Activated CD4-positive, alpha-beta T cell treated with anti-CD3 and anti-CD28 coated beads, Interleukin-2, amount 50 U/mL, for 16 hours (primary cell): Measurements from ENCODE around the gene SURF4.
"Not testable (repeated sequence)": the region's sequence is repeated elsewhere in the genome, so short reads cannot be mapped to it uniquely, and the experiment has no call there.

Experiments used
- DNase-seq: peaks from one replicate; pipeline ENCODE4 v3.0.0-alpha.2; 2020

Gene SURF4

GRCh38 chr9:133351526-133351907, 24.3 kb downstream of the SURF4 start:
- DNase-seq = no peak

- DNase-seq = peak; percentile 49
Observed at GRCh38 chr9:133349965-133350616, 25.8 kb downstream of the SURF4 start.

GRCh38 chr9:133348718-133349573, 26.9 kb downstream of the SURF4 start:
- no peak for DNase-seq

- DNase-seq = peak; percentile 96
Observed at GRCh38 chr9:133347985-133348717, 27.7 kb downstream of the SURF4 start, which contains the start of the genes MED22 and RPL7A. Gene MED22 (minus strand): TSS chr9:133348131. CDS start chr9:133346662, 1,469 bp downstream. Gene RPL7A (plus strand): TSS chr9:133348218. CDS start chr9:133348244, 26 bp downstream.

GRCh38 chr9:133347515-133347984, 28.3 kb downstream of the SURF4 start:
- DNase-seq = peak; percentile 53

GRCh38 chr9:133346021-133346785, 29.7 kb downstream of the SURF4 start:
- DNase-seq = no peak

- no peak for DNase-seq
Observed at GRCh38 chr9:133345596-133345995, 30.3 kb downstream of the SURF4 start.

GRCh38 chr9:133344979-133345378, 30.9 kb downstream of the SURF4 start:
- DNase-seq = no peak

- no peak for DNase-seq
Observed at GRCh38 chr9:133344071-133344470, 31.8 kb downstream of the SURF4 start.

GRCh38 chr9:133342570-133342969, 33.3 kb downstream of the SURF4 start:
- DNase-seq = no peak

GRCh38 chr9:133342069-133342406, 33.8 kb downstream of the SURF4 start:
- no peak for DNase-seq

GRCh38 chr9:133341369-133342068, 34.3 kb downstream of the SURF4 start:
- no peak for DNase-seq

- DNase-seq = no peak
Observed at GRCh38 chr9:133340916-133341315, 34.9 kb downstream of the SURF4 start.

- no peak for DNase-seq
Observed at GRCh38 chr9:133340256-133340655, 35.6 kb downstream of the SURF4 start.

GRCh38 chr9:133339641-133340040, 36.2 kb downstream of the SURF4 start:
- no peak for DNase-seq

- peak; percentile 95 for DNase-seq
Observed at GRCh38 chr9:133335924-133336811, 39.7 kb downstream of the SURF4 start, which contains the start of gene SURF6. Gene SURF6 (minus strand): TSS chr9:133336188. CDS start chr9:133336132, 56 bp downstream.

- DNase-seq = not testable (repeated sequence)
Observed at GRCh38 chr9:133334888-133335287, 41.0 kb downstream of the SURF4 start.

GRCh38 chr9:133334161-133334560, 41.7 kb downstream of the SURF4 start:
- no peak for DNase-seq

GRCh38 chr9:133333566-133333965, 42.3 kb downstream of the SURF4 start:
- no peak for DNase-seq

GRCh38 chr9:133333011-133333410, 42.8 kb downstream of the SURF4 start:
- no peak for DNase-seq

- no peak for DNase-seq
Observed at GRCh38 chr9:133332381-133332730, 43.5 kb downstream of the SURF4 start.
